Muscle layer of colon (tissue), 2 donors: Measurements from ENCODE around the gene PICALM.
A peak's percentile ranks its signal among the peaks of the same experiment; 100 is the strongest.

Experiments used
- H3K27ac ChIP-seq: one replicate; pipeline ENCODE4 v1.7.0; 2013; ENCODE audit warnings: low read depth, mild to moderate bottlenecking, low read length, moderate library complexity
- H3K27me3 ChIP-seq, 2 donors: one replicate each; pipeline ENCODE4 v1.7.0; 2013; ENCODE audit warnings: low read length in 2 of 2, mild to moderate bottlenecking in 2 of 2; ENCODE audit not compliant: insufficient read depth in 2 of 2, control insufficient read depth in 1 of 2
- H3K36me3 ChIP-seq: one replicate; pipeline ENCODE4 v1.7.0; 2013; ENCODE audit warnings: mild to moderate bottlenecking, low read length; ENCODE audit not compliant: insufficient read depth
- H3K4me1 ChIP-seq: one replicate; pipeline ENCODE4 v1.7.0; 2013; ENCODE audit warnings: mild to moderate bottlenecking, low read length; ENCODE audit not compliant: insufficient read depth
- H3K4me3 ChIP-seq, 2 donors: one replicate each; pipeline ENCODE4 v1.7.0; 2013; ENCODE audit warnings: low read length in 2 of 2, low read depth in 1 of 2, mild to moderate bottlenecking in 1 of 2, moderate library complexity in 1 of 2
- H3K9ac ChIP-seq: one replicate; pipeline ENCODE4 v1.7.0; 2013; ENCODE audit warnings: low read length
- H3K9me3 ChIP-seq: one replicate; pipeline ENCODE4 v1.7.0; 2013; ENCODE audit warnings: mild to moderate bottlenecking, low read length
- donor health status: abdominal sarcoma.
- donor health status: Adenocarcinoma of cecum.

The PICALM gene

DNA sequence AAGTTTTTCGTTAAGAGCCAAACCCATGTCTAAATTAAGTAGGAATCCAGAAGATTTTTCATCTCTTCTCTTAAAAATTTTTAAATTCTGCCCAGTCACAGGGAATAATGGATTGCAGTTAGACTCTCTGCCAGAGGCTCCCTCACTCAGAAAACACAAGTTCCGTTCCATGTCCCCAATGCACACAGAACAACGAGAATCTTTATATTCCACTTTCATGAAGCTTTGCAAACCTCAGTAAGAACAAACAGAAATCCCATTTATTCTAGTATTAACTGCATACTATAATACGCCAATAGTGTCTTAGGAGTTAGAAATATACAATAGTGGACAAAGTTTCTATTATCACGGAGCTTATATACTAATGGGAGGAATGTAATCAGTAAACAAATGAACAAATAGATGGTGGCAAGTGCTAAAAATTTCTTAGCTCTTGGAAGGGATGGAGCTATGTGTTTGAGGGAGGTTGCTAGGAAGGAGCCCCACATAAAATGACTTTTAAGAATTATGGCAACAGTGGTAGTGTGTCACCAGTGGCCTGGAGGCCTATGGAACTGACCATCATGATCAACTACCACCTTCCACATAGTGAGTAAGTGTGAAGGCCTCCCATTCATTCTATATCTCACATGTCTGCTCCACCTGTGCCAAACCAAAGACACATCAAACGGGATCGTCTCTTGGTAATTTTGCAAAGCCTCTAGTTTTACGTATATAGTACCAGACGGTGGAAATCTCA lies 24.9 kb downstream of the PICALM start:
- no peak overlapping the region for H3K4me3 ChIP-seq
- no peak overlapping the region for H3K9ac ChIP-seq
- no peaks in the 10 kb centered on the region for H3K9me3 ChIP-seq
- H3K27ac ChIP-seq: peak overlapping the region; percentile 12
- no peaks in the 10 kb centered on the region for H3K27me3 ChIP-seq
- H3K36me3 ChIP-seq: no peaks in the 10 kb centered on the region
- H3K4me1 ChIP-seq: peaks cover 61% of the 10 kb centered on the region

- Histone ChIP-seq H3K4me3 (peak overlapping the region in 1 of 2 donors; percentile 41), H3K36me3 (no peaks in the 10 kb centered on the region), H3K9ac (no peak overlapping the region), H3K27me3 (no peaks in the 10 kb centered on the region), H3K27ac (peak overlapping the region; percentile 49), H3K9me3 (no peaks in the 10 kb centered on the region), H3K4me1 (peaks cover 49% of the 10 kb centered on the region)
Measured at GRCh38 chr11:86041975-86042378, 26.9 kb downstream of the PICALM start.

DNA sequence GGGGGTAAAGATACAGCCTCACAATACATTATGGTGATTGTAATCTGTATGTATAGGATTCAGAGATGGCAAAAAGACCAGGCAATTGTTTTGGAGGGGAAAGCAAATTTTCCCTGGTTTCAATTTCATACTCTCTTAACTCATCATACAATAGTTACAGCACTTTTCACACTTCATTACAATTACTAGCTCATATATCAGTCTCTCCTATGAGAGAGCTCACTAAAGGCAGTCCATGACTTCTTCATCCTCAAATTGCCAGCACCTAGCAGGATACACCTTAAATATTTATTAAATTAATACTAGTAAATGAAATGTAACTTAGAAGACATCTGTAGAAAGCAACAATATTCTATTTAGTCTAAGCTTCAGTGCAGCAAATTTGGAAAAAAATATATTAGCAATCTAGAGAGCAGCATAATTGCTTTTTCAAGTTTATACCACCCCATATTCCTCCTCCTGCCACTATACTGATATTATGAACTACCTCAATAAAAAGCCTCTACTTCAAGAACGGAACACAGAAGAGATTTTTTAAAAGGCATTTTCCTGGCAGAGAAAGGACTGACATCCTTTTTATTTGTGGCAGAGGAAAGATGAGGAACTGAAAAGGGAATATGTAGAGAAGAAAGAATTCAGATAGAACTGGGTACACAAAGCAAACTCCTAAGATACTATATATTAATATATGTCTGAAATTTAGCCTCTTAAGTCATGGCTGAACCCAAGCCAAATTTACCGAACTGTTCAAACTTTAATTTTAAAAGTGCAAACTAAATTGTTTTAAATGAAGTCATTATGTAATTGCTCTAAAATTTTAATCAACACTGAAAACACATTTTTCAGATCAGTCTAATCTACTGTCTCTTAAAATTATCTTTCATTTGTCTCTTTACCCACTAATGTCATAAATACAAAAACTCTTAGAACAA lies 27.7 kb downstream of the PICALM start:
- Histone ChIP-seq H3K36me3 (no peaks in the 10 kb centered on the region), H3K4me3 (peak overlapping the region in 1 of 2 donors; percentile 41), H3K9ac (no peak overlapping the region), H3K27me3 (no peaks in the 10 kb centered on the region), H3K9me3 (no peaks in the 10 kb centered on the region), H3K4me1 (peaks cover 44% of the 10 kb centered on the region), H3K27ac (peak overlapping the region; percentile 49)

DNA sequence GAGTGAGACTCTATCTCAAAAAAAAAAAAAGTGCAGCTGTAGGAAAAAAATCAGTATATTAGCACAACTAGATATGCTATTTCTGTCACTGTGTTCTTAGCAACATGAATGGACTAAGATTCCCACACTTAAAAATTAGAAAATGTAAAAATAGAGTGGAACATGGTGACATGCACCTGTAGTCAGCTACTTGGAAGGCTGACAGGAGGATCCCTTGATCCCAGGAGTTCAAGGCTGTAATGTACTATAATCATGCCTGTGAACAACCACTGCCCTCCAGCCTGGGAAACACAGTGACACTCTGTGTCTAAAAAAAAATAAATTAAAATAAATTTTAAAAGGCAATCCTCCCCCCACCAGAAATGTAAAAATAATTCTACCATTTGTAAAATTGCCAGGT lies 29.8 kb downstream of the PICALM start:
- Histone ChIP-seq H3K27ac (no peak overlapping the region), H3K4me3 (no peak overlapping the region), H3K36me3 (no peaks in the 10 kb centered on the region), H3K4me1 (peaks cover 47% of the 10 kb centered on the region), H3K9me3 (no peaks in the 10 kb centered on the region), H3K9ac (no peak overlapping the region), H3K27me3 (no peaks in the 10 kb centered on the region)

DNA sequence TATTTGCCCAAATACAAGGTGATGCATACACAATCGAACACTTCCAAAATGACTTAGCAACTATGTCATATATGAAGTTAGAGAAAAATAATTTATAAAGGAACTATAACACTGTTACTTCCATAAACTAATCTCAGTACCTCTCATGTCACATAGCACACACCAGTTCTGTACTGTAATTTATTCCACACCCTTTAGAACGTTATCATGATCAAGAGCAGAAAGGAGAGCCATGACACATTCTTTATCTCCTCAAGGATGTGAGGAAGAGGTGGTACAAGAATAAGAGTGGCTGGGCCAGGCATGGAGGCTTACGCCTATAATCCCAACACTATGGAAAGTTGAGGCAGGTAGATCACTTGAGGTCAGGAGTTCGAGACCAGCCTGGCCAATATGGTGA lies 31.1 kb downstream of the PICALM start:
- Histone ChIP-seq H3K9ac (no peak overlapping the region), H3K27ac (no peak overlapping the region), H3K9me3 (no peaks in the 10 kb centered on the region), H3K36me3 (no peaks in the 10 kb centered on the region), H3K4me1 (peaks cover 47% of the 10 kb centered on the region), H3K4me3 (no peak overlapping the region), H3K27me3 (no peaks in the 10 kb centered on the region)

- Histone ChIP-seq H3K27ac (no peak overlapping the region), H3K4me3 (no peak overlapping the region), H3K9me3 (no peaks in the 10 kb centered on the region), H3K27me3 (no peaks in the 10 kb centered on the region), H3K9ac (no peak overlapping the region), H3K36me3 (no peaks in the 10 kb centered on the region), H3K4me1 (peaks cover 37% of the 10 kb centered on the region)
Measured at GRCh38 chr11:86035920-86036319, 33.0 kb downstream of the PICALM start.

- H3K9me3 ChIP-seq: no peaks in the 10 kb centered on the region
- peaks cover 4% of the 10 kb centered on the region for H3K36me3 ChIP-seq
- H3K9ac ChIP-seq: no peak overlapping the region
- H3K4me3 ChIP-seq: no peak overlapping the region
- H3K4me1 ChIP-seq: peaks cover 31% of the 10 kb centered on the region
- no peak overlapping the region for H3K27ac ChIP-seq
- H3K27me3 ChIP-seq: no peaks in the 10 kb centered on the region
Measured at GRCh38 chr11:86035164-86035563, 33.7 kb downstream of the PICALM start.

DNA sequence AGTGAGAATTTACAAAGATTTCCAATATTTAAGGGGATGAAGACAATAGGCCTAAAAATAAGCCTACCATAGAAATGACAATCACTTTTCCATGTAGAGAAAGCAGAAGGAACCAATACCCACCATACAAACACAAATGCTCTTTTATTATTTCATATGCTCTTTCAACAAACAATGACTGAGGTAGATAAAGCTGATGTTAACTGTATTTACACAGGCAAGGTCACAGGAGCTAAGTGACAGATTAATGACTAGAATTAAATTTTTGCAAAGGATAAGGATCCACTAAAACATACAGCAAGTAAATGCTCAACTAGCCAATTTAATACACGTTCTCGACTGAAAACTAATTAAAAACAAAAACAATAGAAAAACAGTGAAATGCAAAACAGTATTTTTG lies 34.2 kb downstream of the PICALM start:
- Histone ChIP-seq H3K27ac (no peak overlapping the region), H3K9ac (no peak overlapping the region), H3K9me3 (no peaks in the 10 kb centered on the region), H3K36me3 (peaks cover 4% of the 10 kb centered on the region), H3K27me3 (no peaks in the 10 kb centered on the region), H3K4me1 (peaks cover 31% of the 10 kb centered on the region), H3K4me3 (no peak overlapping the region)

DNA sequence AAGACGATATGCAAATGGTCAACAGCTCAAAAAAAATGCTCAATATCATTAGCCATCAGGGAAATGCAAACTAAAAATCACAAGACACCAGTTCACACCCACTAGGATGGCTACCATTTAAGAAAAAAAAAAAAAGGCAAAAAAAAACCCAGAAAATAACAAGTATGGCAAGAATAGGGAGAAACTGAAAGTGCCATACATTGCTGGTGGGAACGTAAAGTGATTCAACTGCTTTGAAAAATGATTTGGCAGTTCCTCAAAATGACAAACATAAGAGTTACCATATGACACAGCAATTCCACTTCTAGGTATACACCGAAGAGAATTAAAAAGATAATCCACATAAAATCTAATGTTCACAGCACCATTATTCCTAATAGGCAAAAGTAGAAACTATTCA lies 47.5 kb downstream of the PICALM start:
- no peaks in the 10 kb centered on the region for H3K4me1 ChIP-seq
- no peak overlapping the region for H3K27ac ChIP-seq
- peaks cover 9% of the 10 kb centered on the region for H3K36me3 ChIP-seq
- no peak overlapping the region for H3K4me3 ChIP-seq
- no peaks in the 10 kb centered on the region for H3K9me3 ChIP-seq
- H3K9ac ChIP-seq: no peak overlapping the region
- H3K27me3 ChIP-seq: no peaks in the 10 kb centered on the region

GRCh38 chr11:86018249-86018648 lies 50.6 kb downstream of the PICALM start:
- Histone ChIP-seq H3K27ac (no peak overlapping the region), H3K27me3 (no peaks in the 10 kb centered on the region), H3K9me3 (no peaks in the 10 kb centered on the region), H3K9ac (no peak overlapping the region), H3K4me3 (no peak overlapping the region), H3K4me1 (no peaks in the 10 kb centered on the region), H3K36me3 (peaks cover 5% of the 10 kb centered on the region)

DNA sequence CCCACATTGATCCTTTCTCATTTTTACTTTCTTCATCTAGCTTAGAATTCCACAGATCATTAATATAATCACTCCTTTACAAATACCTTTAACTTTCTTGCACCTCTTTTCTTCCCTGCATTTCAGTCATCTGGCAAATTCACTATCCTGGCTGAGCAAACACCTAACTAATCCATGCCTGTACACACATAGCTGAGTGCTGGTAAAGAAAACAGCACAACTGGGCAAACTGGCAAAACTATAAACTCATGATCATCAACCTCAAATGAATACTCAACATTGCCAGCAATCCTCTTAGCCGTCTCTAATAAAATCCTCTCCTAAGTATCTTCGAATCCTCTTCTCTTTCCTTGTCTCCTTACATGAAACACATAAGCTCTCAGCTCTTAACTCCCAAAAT lies 52.4 kb downstream of the PICALM start:
- Histone ChIP-seq H3K9me3 (no peaks in the 10 kb centered on the region), H3K27ac (no peak overlapping the region), H3K9ac (no peak overlapping the region), H3K27me3 (no peaks in the 10 kb centered on the region), H3K36me3 (peaks cover 3% of the 10 kb centered on the region), H3K4me3 (no peak overlapping the region), H3K4me1 (no peaks in the 10 kb centered on the region)
